Coronary artery (tissue), 2 donors: ENCODE data around the gene CFAP77.

Experiments
- DNase-seq: peaks from one replicate; pipeline ENCODE4 v3.0.0-alpha.2; 2017; ENCODE audit warnings: low spot score
- H3K27ac ChIP-seq, 2 donors: fragments of 200-600 bp; sonication (generic); one replicate each; pipeline ENCODE4 v1.5.1; 2016 to 2019
- H3K4me3 ChIP-seq: fragments of 200-600 bp; sonication (generic); 2 replicates; pipeline ENCODE4 v1.5.1; 2016; ENCODE audit warnings: mild to moderate bottlenecking, moderate library complexity
- TF ChIP-seq, protein P1 (sequence below): fragments of 200-600 bp; sonication (generic); IDR thresholded peaks from one replicate; pipeline ENCODE4 v1.5.1; 2019; ENCODE audit warnings: antibody characterized with exemption

The CFAP77 gene

DNA sequence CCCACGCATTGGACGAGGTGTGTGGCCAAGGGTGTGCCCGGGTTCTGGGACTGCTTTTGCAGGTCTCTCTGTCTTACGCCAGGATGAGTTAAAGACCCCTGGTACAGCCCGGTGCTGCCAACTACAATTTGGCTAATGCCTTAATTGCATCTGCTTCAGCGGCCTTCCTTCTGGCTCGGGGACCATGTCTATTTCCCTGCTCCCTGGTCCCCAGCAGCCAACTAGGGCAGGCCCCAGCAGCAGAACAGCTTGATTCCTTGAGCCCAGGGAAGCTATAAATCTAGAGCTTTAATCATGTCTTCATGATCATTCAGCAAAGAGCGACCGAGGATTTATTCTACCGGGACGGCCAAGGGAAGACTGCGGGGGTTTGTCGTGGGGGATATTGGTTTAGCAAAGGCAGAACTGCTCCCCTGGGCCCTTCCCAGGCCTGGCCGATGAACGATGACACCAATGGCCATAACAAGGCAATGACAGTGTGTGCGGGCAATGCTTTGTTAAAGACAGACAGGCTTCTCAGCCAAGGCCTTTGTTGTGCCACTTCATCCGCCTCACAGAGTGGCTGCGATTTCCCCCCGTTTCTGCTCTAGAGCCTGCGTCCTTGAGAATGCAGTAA lies 51.4 kb downstream of the CFAP77 start:
- no peak for DNase-seq
- TF ChIP-seq, protein P1, sequence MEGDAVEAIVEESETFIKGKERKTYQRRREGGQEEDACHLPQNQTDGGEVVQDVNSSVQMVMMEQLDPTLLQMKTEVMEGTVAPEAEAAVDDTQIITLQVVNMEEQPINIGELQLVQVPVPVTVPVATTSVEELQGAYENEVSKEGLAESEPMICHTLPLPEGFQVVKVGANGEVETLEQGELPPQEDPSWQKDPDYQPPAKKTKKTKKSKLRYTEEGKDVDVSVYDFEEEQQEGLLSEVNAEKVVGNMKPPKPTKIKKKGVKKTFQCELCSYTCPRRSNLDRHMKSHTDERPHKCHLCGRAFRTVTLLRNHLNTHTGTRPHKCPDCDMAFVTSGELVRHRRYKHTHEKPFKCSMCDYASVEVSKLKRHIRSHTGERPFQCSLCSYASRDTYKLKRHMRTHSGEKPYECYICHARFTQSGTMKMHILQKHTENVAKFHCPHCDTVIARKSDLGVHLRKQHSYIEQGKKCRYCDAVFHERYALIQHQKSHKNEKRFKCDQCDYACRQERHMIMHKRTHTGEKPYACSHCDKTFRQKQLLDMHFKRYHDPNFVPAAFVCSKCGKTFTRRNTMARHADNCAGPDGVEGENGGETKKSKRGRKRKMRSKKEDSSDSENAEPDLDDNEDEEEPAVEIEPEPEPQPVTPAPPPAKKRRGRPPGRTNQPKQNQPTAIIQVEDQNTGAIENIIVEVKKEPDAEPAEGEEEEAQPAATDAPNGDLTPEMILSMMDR, result no peak

DNA sequence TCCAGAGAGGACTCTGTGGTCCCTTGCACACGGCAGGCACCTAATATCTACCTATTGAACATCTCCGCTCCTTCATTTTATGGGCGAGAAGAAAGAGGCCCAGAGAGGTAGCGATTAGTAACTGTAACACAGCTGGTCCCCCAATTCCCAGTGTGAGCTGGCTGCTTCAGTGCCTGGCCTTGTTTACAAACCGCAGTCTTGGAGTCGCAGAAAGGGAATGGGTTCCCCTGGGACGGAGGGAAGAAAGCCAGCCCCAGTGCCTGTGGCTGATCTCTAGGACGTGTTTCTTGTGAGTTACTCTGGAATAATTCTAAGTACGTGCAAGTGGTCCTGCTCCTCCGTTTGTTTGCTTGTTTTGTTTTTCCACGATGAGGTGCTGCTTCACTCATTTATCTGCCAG lies 52.0 kb downstream of the CFAP77 start:
- no peak for DNase-seq
- no peak overlapping the region for H3K27ac ChIP-seq
- H3K4me3 ChIP-seq, result no peak overlapping the region
- TF ChIP-seq, protein P1, result no peak

More for the DNA sequence above, 51.4 kb downstream of the CFAP77 start:
- Histone ChIP-seq H3K27ac (no peak overlapping the region), H3K4me3 (no peak overlapping the region)

GRCh38 chr9:132464547-132464946 lies 54.5 kb downstream of the CFAP77 start:
- no peak for DNase-seq
- Histone ChIP-seq H3K27ac (no peak overlapping the region), H3K4me3 (no peak overlapping the region)
- TF ChIP-seq, protein P1, result no peak

GRCh38 chr9:132465131-132465635 lies 55.2 kb downstream of the CFAP77 start:
- H3K4me3 ChIP-seq, result no peak overlapping the region
- no peak overlapping the region for H3K27ac ChIP-seq
- no peak for DNase-seq
- TF ChIP-seq, protein P1, result no peak

DNA sequence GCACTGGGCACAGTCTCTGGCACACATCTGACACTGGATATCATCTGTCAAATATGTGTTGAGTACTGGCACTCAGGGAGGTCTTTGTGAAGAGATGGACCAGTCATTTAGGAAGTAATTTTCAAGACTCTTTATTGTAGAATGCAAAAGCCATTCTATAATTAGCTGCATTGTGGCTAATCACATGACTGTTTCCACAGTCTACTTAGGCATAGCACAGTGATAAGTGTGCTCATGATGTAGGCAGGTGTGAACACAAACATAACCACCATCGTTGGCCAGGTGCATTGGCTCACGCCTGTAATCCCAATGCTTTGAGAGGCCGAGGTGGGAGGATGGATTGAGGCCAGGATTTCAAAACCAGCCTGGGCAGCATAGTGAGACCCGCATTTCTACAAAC lies 62.2 kb downstream of the CFAP77 start:
- Histone ChIP-seq H3K27ac (no peak overlapping the region), H3K4me3 (no peak overlapping the region)
- TF ChIP-seq, protein P1, result no peak
- no peak for DNase-seq

DNA sequence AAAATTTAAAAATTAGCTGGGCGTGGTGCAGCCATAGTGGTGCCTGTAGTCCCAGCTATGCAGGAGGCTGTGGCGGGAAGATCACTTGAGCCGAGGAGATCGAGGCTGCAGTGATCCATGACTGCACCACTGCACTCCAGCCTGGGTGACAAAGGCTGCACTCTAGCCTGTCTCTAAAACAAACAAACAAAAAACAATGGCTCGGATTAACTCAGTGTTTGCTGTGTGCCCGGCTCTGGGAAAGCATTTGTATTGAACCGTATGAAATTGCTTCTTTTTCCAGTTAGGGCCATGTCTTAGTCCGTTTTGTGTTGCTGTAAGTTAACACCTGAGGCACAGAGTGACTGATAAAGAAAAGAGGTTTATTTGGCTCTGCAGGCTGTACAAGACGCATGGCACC lies 62.6 kb downstream of the CFAP77 start:
- Histone ChIP-seq H3K27ac (no peak overlapping the region), H3K4me3 (no peak overlapping the region)
- no peak for DNase-seq
- TF ChIP-seq, protein P1, result no peak

DNA sequence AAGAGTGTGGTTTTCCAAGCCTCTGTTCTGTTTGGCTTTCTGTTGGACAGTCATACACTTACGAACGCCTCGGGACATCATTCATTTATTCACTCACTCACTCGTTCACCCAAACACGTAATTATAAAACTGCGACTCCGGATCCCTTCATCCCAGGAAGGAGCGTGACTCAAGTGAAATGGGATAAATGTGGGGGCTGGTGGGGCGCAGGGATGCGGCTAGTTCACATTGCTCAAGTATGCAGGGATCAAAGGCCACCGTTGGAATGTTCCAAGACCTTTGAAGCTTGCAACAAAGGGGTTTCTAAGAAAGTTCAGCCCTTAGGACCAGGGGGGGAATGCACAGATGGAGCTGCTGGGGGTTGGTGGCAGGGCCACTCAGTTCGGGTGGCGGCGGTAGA lies 64.2 kb downstream of the CFAP77 start:
- DNase-seq, result no peak
- Histone ChIP-seq H3K27ac (no peak overlapping the region), H3K4me3 (no peak overlapping the region)
- TF ChIP-seq, protein P1, result no peak
